Measurements from ENCODE around the gene RNF151.

Gene RNF151

GRCh38 chr16:1917665-1918350, 48.8 kb upstream of the RNF151 start:
- TF ChIP-seq ZFP30 (CRISPR knock-in tag; IDR thresholded peaks at IDR 0.05) (no peak), BACH2 (CRISPR knock-in tag; IDR thresholded peaks at IDR 0.05; ENCODE audit: borderline replicate concordance) (no peak), RARB (CRISPR knock-in tag; IDR thresholded peaks at IDR 0.05) (no peak), ZNF565 (CRISPR knock-in tag; conservative IDR thresholded peaks at IDR 0.05; ENCODE audit: low read depth) (no peak), CSRNP3 (CRISPR knock-in tag; IDR thresholded peaks at IDR 0.05) (no peak), ZFP3 (CRISPR knock-in tag; IDR thresholded peaks at IDR 0.05) (no peak), POU6F1 (CRISPR knock-in tag; IDR thresholded peaks at IDR 0.05; ENCODE audit: borderline replicate concordance, low read depth) (no peak), ESRRG (CRISPR knock-in tag; IDR thresholded peaks at IDR 0.05) (no peak), ISL1 (CRISPR knock-in tag; IDR thresholded peaks at IDR 0.05) (no peak), ZNF8 (CRISPR knock-in tag; IDR thresholded peaks at IDR 0.05) (no peak), TOX (CRISPR knock-in tag; IDR thresholded peaks at IDR 0.05; ENCODE audit: borderline replicate concordance) (no peak), ZC3H10 (CRISPR knock-in tag; IDR thresholded peaks at IDR 0.05) (no peak), OSR1 (CRISPR knock-in tag; IDR thresholded peaks at IDR 0.05) (no peak), PPARA (CRISPR knock-in tag; IDR thresholded peaks at IDR 0.05; ENCODE audit: borderline replicate concordance) (no peak), TCF4 (CRISPR knock-in tag; IDR thresholded peaks at IDR 0.05; ENCODE audit: borderline replicate concordance) (no peak), SNAI2 (CRISPR knock-in tag; IDR thresholded peaks at IDR 0.05) (no peak), ZNF70 (CRISPR knock-in tag; IDR thresholded peaks at IDR 0.05) (no peak), ARNTL (CRISPR knock-in tag; IDR thresholded peaks at IDR 0.05; ENCODE audit: borderline replicate concordance, low read depth) (no peak)
- TF ChIP-seq, protein P1, sequence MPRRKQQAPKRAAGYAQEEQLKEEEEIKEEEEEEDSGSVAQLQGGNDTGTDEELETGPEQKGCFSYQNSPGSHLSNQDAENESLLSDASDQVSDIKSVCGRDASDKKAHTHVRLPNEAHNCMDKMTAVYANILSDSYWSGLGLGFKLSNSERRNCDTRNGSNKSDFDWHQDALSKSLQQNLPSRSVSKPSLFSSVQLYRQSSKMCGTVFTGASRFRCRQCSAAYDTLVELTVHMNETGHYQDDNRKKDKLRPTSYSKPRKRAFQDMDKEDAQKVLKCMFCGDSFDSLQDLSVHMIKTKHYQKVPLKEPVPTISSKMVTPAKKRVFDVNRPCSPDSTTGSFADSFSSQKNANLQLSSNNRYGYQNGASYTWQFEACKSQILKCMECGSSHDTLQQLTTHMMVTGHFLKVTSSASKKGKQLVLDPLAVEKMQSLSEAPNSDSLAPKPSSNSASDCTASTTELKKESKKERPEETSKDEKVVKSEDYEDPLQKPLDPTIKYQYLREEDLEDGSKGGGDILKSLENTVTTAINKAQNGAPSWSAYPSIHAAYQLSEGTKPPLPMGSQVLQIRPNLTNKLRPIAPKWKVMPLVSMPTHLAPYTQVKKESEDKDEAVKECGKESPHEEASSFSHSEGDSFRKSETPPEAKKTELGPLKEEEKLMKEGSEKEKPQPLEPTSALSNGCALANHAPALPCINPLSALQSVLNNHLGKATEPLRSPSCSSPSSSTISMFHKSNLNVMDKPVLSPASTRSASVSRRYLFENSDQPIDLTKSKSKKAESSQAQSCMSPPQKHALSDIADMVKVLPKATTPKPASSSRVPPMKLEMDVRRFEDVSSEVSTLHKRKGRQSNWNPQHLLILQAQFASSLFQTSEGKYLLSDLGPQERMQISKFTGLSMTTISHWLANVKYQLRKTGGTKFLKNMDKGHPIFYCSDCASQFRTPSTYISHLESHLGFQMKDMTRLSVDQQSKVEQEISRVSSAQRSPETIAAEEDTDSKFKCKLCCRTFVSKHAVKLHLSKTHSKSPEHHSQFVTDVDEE (CRISPR knock-in tag; IDR thresholded peaks at IDR 0.05) = no peak
- TF ChIP-seq, protein P2, sequence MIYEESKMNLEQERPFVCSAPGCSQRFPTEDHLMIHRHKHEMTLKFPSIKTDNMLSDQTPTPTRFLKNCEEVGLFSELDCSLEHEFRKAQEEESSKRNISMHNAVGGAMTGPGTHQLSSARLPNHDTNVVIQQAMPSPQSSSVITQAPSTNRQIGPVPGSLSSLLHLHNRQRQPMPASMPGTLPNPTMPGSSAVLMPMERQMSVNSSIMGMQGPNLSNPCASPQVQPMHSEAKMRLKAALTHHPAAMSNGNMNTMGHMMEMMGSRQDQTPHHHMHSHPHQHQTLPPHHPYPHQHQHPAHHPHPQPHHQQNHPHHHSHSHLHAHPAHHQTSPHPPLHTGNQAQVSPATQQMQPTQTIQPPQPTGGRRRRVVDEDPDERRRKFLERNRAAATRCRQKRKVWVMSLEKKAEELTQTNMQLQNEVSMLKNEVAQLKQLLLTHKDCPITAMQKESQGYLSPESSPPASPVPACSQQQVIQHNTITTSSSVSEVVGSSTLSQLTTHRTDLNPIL (CRISPR knock-in tag; IDR thresholded peaks at IDR 0.05; ENCODE audit: low read depth) = no peak
- no peak for ATAC-seq

GRCh38 chr16:1918351-1919326, 48.0 kb upstream of the RNF151 start, which contains the start of gene HS3ST6:
TSS of gene HS3ST6 (minus strand) at chr16:1918415. CDS start at chr16:1918323, 92 bp downstream.
- ATAC-seq = peak; percentile 5; the same call in 2 of the 3 replicates
- TF ChIP-seq, protein P2 (CRISPR knock-in tag; IDR thresholded peaks at IDR 0.05; ENCODE audit: low read depth) = no peak
- no peak for TF ChIP-seq ZFP30 (CRISPR knock-in tag; IDR thresholded peaks at IDR 0.05)
- no peak for TF ChIP-seq ISL1 (CRISPR knock-in tag; IDR thresholded peaks at IDR 0.05)
- no peak for TF ChIP-seq GLIS3 (CRISPR knock-in tag; IDR thresholded peaks at IDR 0.05)
- TF ChIP-seq TCF4 (CRISPR knock-in tag; IDR thresholded peaks at IDR 0.05; ENCODE audit: borderline replicate concordance) = no peak
- no peak for TF ChIP-seq TOX (CRISPR knock-in tag; IDR thresholded peaks at IDR 0.05; ENCODE audit: borderline replicate concordance)
- TF ChIP-seq ZNF8 (CRISPR knock-in tag; IDR thresholded peaks at IDR 0.05) = no peak
- TF ChIP-seq, protein P3, sequence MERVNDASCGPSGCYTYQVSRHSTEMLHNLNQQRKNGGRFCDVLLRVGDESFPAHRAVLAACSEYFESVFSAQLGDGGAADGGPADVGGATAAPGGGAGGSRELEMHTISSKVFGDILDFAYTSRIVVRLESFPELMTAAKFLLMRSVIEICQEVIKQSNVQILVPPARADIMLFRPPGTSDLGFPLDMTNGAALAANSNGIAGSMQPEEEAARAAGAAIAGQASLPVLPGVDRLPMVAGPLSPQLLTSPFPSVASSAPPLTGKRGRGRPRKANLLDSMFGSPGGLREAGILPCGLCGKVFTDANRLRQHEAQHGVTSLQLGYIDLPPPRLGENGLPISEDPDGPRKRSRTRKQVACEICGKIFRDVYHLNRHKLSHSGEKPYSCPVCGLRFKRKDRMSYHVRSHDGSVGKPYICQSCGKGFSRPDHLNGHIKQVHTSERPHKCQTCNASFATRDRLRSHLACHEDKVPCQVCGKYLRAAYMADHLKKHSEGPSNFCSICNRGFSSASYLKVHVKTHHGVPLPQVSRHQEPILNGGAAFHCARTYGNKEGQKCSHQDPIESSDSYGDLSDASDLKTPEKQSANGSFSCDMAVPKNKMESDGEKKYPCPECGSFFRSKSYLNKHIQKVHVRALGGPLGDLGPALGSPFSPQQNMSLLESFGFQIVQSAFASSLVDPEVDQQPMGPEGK (CRISPR knock-in tag; IDR thresholded peaks at IDR 0.05; ENCODE audit: borderline replicate concordance) = no peak
- no peak for TF ChIP-seq ZNF70 (CRISPR knock-in tag; IDR thresholded peaks at IDR 0.05)
- no peak for TF ChIP-seq CSDC2 (CRISPR knock-in tag; IDR thresholded peaks at IDR 0.05)
- TF ChIP-seq CSRNP3 (CRISPR knock-in tag; IDR thresholded peaks at IDR 0.05) = no peak

Data from SK-N-SH treated with all-trans-retinoic acid at 6 μM for 48 hours (cell line).